H1 (cell line): ENCODE measurements around the gene SLC6A19.

Experiments used
- CEBPB ChIP-seq: IDR thresholded peaks from 2 replicates; pipeline ENCODE4 v1.6.1; 2012; ENCODE audit warnings: low read depth, low read length
- GABPA ChIP-seq: IDR thresholded peaks from 2 replicates; pipeline ENCODE4 v1.6.1; 2011; ENCODE audit warnings: mild to moderate bottlenecking, low read length, moderate library complexity, borderline replicate concordance; ENCODE audit not compliant: insufficient read depth
- TBP ChIP-seq: IDR thresholded peaks from 2 replicates; pipeline ENCODE4 v1.6.1; 2011; ENCODE audit warnings: low read depth, low read length, improper control_type of control experiment

- no peak for TF ChIP-seq GABPA
- TF ChIP-seq CEBPB, result no peak
- TF ChIP-seq TBP, result no peak
Observed at GRCh38 chr5:1167361-1167727, 34.1 kb upstream of the SLC6A19 start.
